Breast epithelium (tissue), 3 donors: ENCODE data around the gene NFATC4.

Experiments
- POLR2AphosphoS5 ChIP-seq, 3 donors: sonication (generic); formaldehyde crosslinking; IDR thresholded peaks; one replicate each; pipeline ENCODE4 v1.6.1; 2017; ENCODE audit warnings: antibody characterized with exemption in 3 of 3
- TF ChIP-seq, protein P1 (sequence below), 3 donors: fragments of 450-650 bp; IDR thresholded peaks; one replicate each; pipeline ENCODE4 v1.5.1; 2016 to 2017; ENCODE audit warnings: antibody characterized with exemption in 3 of 3, mild to moderate bottlenecking in 3 of 3, moderate library complexity in 3 of 3

DNA sequence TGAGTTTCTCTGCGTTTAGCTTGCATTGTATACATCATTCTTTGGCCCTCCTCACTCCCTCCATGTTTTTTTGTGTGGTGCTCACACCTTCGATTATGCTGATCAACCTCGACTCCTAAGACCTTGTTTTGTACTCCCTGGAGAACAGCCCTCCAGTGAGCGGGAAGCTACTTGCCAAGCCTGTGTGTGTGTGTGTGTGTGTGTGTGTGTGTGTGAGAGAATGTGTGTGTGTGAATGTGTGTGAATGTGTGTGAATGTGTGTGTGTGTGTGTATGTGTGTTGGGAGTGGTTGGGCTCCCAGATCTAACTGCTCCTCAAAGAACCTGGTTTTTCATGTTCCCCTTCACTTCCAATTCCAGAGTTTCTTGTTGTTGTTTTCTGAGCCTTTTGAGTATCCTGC is 36.8 kb downstream of the NFATC4 start:
- TF ChIP-seq, protein P1, sequence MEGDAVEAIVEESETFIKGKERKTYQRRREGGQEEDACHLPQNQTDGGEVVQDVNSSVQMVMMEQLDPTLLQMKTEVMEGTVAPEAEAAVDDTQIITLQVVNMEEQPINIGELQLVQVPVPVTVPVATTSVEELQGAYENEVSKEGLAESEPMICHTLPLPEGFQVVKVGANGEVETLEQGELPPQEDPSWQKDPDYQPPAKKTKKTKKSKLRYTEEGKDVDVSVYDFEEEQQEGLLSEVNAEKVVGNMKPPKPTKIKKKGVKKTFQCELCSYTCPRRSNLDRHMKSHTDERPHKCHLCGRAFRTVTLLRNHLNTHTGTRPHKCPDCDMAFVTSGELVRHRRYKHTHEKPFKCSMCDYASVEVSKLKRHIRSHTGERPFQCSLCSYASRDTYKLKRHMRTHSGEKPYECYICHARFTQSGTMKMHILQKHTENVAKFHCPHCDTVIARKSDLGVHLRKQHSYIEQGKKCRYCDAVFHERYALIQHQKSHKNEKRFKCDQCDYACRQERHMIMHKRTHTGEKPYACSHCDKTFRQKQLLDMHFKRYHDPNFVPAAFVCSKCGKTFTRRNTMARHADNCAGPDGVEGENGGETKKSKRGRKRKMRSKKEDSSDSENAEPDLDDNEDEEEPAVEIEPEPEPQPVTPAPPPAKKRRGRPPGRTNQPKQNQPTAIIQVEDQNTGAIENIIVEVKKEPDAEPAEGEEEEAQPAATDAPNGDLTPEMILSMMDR (IDR thresholded peaks at IDR 0.05), result no peak
- TF ChIP-seq POLR2AphosphoS5 (IDR thresholded peaks at IDR 0.05), result no peak
